Measurements from ENCODE around the gene ENTPD5.

ENTPD5 gene

DNA sequence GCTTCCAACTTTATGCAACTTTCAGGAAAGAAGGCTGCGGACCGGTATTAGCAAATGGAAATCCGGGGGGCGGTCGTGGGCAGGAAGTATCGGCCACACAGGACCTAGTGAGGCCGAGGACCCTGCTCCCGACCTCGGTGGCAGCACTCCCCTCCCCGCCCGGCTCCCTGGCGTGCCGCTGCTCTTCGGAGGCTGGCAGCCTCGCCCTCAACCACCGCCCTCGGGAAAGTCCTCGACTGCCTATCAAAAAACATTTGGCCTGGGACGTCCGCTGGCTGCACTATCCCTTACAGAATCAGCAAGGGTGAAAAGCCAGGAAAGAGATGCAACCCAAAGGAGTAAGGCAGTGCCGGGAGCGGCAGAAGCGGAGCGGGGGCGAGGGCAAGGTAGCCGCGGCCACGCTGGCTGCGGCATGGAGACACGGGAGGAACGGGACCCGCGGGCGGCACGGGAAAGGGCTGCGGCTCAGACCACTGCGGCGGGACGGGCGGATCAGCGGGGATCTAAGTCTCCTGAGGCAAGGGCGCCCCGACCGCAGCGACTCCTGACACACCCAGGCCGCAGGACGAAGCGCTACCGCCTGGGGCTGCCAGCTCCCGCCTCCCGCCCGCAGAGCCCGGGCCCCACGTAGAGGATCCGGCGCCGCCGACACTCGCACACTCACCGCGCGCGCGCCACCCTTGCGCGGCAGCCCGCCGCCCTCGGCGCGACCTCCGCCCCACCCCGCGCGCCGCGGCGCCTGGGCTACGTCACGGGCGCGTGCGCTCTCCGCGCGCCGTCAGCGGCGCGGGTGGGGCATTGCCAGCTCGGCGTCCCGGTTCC lies at the start of gene ENTPD5, which contains the start of gene BBOF1:
Gene ENTPD5 (minus strand): TSS at position 703 of the 822 bp plus-strand sequence. CDS start 31,186 bp downstream, outside the sequence.
Gene BBOF1 (plus strand): TSS at position 764 of the 822 bp plus-strand sequence. CDS start 130 bp downstream, outside the sequence.
- H3K9ac ChIP-seq (ENCODE audit: low read depth in 1 of 2, low read length in 2 of 2): peak within 1 kb of the TSS; percentile 82 to 97
- H3K27ac ChIP-seq (ENCODE audit: low read depth, low read length): peak within 1 kb of the TSS; percentile 99
- no peaks in the 10 kb centered on the region for H3K9me3 ChIP-seq (ENCODE audit: control insufficient read depth in 1 of 2, low read length in 2 of 2)
- peaks cover 0 to 1% of the 10 kb centered on the region in 2 donors for H3K36me3 ChIP-seq (ENCODE audit: control insufficient read depth in 1 of 2, insufficient read depth in 2 of 2, low read length in 2 of 2)
- peaks cover 5 to 6% of the 10 kb centered on the region in 2 donors for H3K4me1 ChIP-seq (ENCODE audit: control insufficient read depth in 1 of 2, insufficient read depth in 2 of 2, low read length in 2 of 2)
- H3K27me3 ChIP-seq (ENCODE audit: control insufficient read depth in 1 of 2, insufficient read depth in 2 of 2, low read length in 2 of 2): no peaks in the 10 kb centered on the region
- H3K4me3 ChIP-seq (ENCODE audit: low read depth in 1 of 2, low read length in 2 of 2): peak within 1 kb of the TSS; percentile 95 to 98

GRCh38 chr14:74065746-74066575 lies 46.9 kb upstream of the ENTPD5 start:
- Histone ChIP-seq H3K27me3 (ENCODE audit: control insufficient read depth in 1 of 2, insufficient read depth in 2 of 2, low read length in 2 of 2) (no peaks in the 10 kb centered on the region), H3K9me3 (ENCODE audit: control insufficient read depth in 1 of 2, low read length in 2 of 2) (no peaks in the 10 kb centered on the region), H3K27ac (ENCODE audit: low read depth, low read length) (no peak overlapping the region), H3K4me3 (ENCODE audit: low read depth in 1 of 2, low read length in 2 of 2) (no peak overlapping the region), H3K36me3 (ENCODE audit: control insufficient read depth in 1 of 2, insufficient read depth in 2 of 2, low read length in 2 of 2) (peaks cover 10 to 22% of the 10 kb centered on the region in 2 donors), H3K9ac (ENCODE audit: low read depth in 1 of 2, low read length in 2 of 2) (no peak overlapping the region), H3K4me1 (ENCODE audit: control insufficient read depth in 1 of 2, insufficient read depth in 2 of 2, low read length in 2 of 2) (no peaks in the 10 kb centered on the region)

- Histone ChIP-seq H3K9ac (ENCODE audit: low read depth in 1 of 2, low read length in 2 of 2) (no peak overlapping the region), H3K9me3 (ENCODE audit: control insufficient read depth in 1 of 2, low read length in 2 of 2) (no peaks in the 10 kb centered on the region), H3K4me3 (ENCODE audit: low read depth in 1 of 2, low read length in 2 of 2) (no peak overlapping the region), H3K4me1 (ENCODE audit: control insufficient read depth in 1 of 2, insufficient read depth in 2 of 2, low read length in 2 of 2) (no peaks in the 10 kb centered on the region), H3K27me3 (ENCODE audit: control insufficient read depth in 1 of 2, insufficient read depth in 2 of 2, low read length in 2 of 2) (no peaks in the 10 kb centered on the region), H3K27ac (ENCODE audit: low read depth, low read length) (no peak overlapping the region), H3K36me3 (ENCODE audit: control insufficient read depth in 1 of 2, insufficient read depth in 2 of 2, low read length in 2 of 2) (peaks cover 9 to 25% of the 10 kb centered on the region in 2 donors)
Observed at GRCh38 chr14:74064883-74065282, 45.8 kb upstream of the ENTPD5 start.

DNA sequence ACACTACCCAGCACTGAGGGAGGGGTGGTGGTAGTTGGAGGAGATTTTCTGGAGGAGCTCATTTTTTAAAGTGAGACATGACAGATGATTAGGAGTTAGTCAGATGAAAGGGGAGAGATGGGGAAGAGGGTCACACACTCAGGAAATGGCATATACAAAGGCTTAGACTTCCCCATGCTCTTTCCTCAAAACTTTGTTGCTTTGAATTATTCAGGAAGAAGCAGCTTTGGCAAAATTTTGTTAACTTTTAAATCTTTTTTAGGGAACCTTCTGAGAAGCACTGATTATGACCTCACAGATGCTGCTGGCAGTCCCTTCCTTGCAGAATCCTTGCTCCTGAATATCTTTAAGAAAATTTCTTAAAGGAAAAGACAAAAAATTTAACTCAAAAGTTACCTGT lies 45.3 kb upstream of the ENTPD5 start:
- Histone ChIP-seq H3K9ac (ENCODE audit: low read depth in 1 of 2, low read length in 2 of 2) (no peak overlapping the region), H3K36me3 (ENCODE audit: control insufficient read depth in 1 of 2, insufficient read depth in 2 of 2, low read length in 2 of 2) (peaks cover 9 to 25% of the 10 kb centered on the region in 2 donors), H3K4me3 (ENCODE audit: low read depth in 1 of 2, low read length in 2 of 2) (no peak overlapping the region), H3K9me3 (ENCODE audit: control insufficient read depth in 1 of 2, low read length in 2 of 2) (no peaks in the 10 kb centered on the region), H3K27me3 (ENCODE audit: control insufficient read depth in 1 of 2, insufficient read depth in 2 of 2, low read length in 2 of 2) (no peaks in the 10 kb centered on the region), H3K27ac (ENCODE audit: low read depth, low read length) (no peak overlapping the region), H3K4me1 (ENCODE audit: control insufficient read depth in 1 of 2, insufficient read depth in 2 of 2, low read length in 2 of 2) (no peaks in the 10 kb centered on the region)

- H3K27ac ChIP-seq (ENCODE audit: low read depth, low read length): no peak overlapping the region
- no peaks in the 10 kb centered on the region for H3K27me3 ChIP-seq (ENCODE audit: control insufficient read depth in 1 of 2, insufficient read depth in 2 of 2, low read length in 2 of 2)
- no peak overlapping the region for H3K9ac ChIP-seq (ENCODE audit: low read depth in 1 of 2, low read length in 2 of 2)
- H3K4me1 ChIP-seq (ENCODE audit: control insufficient read depth in 1 of 2, insufficient read depth in 2 of 2, low read length in 2 of 2): no peaks in the 10 kb centered on the region
- no peak overlapping the region for H3K4me3 ChIP-seq (ENCODE audit: low read depth in 1 of 2, low read length in 2 of 2)
- peaks cover 9 to 23% of the 10 kb centered on the region in 2 donors for H3K36me3 ChIP-seq (ENCODE audit: control insufficient read depth in 1 of 2, insufficient read depth in 2 of 2, low read length in 2 of 2)
- no peaks in the 10 kb centered on the region for H3K9me3 ChIP-seq (ENCODE audit: control insufficient read depth in 1 of 2, low read length in 2 of 2)
Observed at GRCh38 chr14:74062809-74063150, 43.7 kb upstream of the ENTPD5 start.

GRCh38 chr14:74049876-74050495 lies 30.9 kb upstream of the ENTPD5 start:
- no peaks in the 10 kb centered on the region for H3K4me1 ChIP-seq (ENCODE audit: control insufficient read depth in 1 of 2, insufficient read depth in 2 of 2, low read length in 2 of 2)
- no peak overlapping the region for H3K4me3 ChIP-seq (ENCODE audit: low read depth in 1 of 2, low read length in 2 of 2)
- H3K27ac ChIP-seq (ENCODE audit: low read depth, low read length): no peak overlapping the region
- H3K27me3 ChIP-seq (ENCODE audit: control insufficient read depth in 1 of 2, insufficient read depth in 2 of 2, low read length in 2 of 2): no peaks in the 10 kb centered on the region
- H3K36me3 ChIP-seq (ENCODE audit: control insufficient read depth in 1 of 2, insufficient read depth in 2 of 2, low read length in 2 of 2): no peaks in the 10 kb centered on the region
- no peaks in the 10 kb centered on the region for H3K9me3 ChIP-seq (ENCODE audit: control insufficient read depth in 1 of 2, low read length in 2 of 2)
- no peak overlapping the region for H3K9ac ChIP-seq (ENCODE audit: low read depth in 1 of 2, low read length in 2 of 2)

DNA sequence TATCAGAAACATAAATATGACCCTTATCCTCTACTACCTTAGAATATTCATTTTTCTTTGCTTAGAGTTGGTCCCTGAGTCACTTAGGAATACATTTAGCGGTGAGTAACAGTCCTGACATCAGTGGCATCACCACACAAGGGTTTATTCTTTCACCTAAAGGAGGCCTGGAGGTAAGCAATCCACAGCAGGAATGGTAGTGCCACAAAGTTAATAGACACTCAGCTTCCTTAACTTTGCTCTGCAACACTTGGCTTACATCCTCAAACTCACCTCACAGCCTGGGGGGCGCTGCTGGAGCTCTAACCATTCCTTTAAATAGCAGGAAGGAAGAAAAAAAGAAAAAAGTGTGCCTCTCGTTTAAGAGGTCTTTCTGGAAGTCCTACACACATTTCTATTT lies 29.2 kb upstream of the ENTPD5 start:
- H3K9ac ChIP-seq (ENCODE audit: low read depth in 1 of 2, low read length in 2 of 2): no peak overlapping the region
- no peak overlapping the region for H3K4me3 ChIP-seq (ENCODE audit: low read depth in 1 of 2, low read length in 2 of 2)
- no peaks in the 10 kb centered on the region for H3K36me3 ChIP-seq (ENCODE audit: control insufficient read depth in 1 of 2, insufficient read depth in 2 of 2, low read length in 2 of 2)
- H3K27ac ChIP-seq (ENCODE audit: low read depth, low read length): no peak overlapping the region
- H3K27me3 ChIP-seq (ENCODE audit: control insufficient read depth in 1 of 2, insufficient read depth in 2 of 2, low read length in 2 of 2): no peaks in the 10 kb centered on the region
- no peaks in the 10 kb centered on the region for H3K9me3 ChIP-seq (ENCODE audit: control insufficient read depth in 1 of 2, low read length in 2 of 2)
- H3K4me1 ChIP-seq (ENCODE audit: control insufficient read depth in 1 of 2, insufficient read depth in 2 of 2, low read length in 2 of 2): no peaks in the 10 kb centered on the region

DNA sequence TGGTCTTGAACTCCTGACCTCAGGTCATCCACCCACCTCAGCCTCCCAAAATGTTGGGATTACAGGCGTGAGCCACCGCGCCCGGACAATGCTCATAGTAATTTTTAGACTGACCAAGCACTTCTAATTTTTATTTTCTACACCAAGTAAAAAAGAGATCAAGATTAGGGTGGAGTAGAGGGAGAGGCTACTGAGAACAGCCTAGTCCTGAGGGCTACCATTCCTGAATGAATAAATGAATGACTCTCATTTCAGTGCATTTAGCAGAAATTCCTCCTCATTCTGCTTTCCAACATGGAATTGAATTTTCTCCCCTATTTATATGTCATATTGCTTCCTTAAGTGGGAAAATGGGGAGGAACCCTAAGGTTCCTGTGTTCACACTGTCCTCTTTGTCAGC lies 26.4 kb upstream of the ENTPD5 start:
- no peaks in the 10 kb centered on the region for H3K36me3 ChIP-seq (ENCODE audit: control insufficient read depth in 1 of 2, insufficient read depth in 2 of 2, low read length in 2 of 2)
- no peaks in the 10 kb centered on the region for H3K4me1 ChIP-seq (ENCODE audit: control insufficient read depth in 1 of 2, insufficient read depth in 2 of 2, low read length in 2 of 2)
- H3K4me3 ChIP-seq (ENCODE audit: low read depth in 1 of 2, low read length in 2 of 2): no peak overlapping the region
- no peak overlapping the region for H3K9ac ChIP-seq (ENCODE audit: low read depth in 1 of 2, low read length in 2 of 2)
- no peaks in the 10 kb centered on the region for H3K27me3 ChIP-seq (ENCODE audit: control insufficient read depth in 1 of 2, insufficient read depth in 2 of 2, low read length in 2 of 2)
- H3K9me3 ChIP-seq (ENCODE audit: control insufficient read depth in 1 of 2, low read length in 2 of 2): no peaks in the 10 kb centered on the region
- no peak overlapping the region for H3K27ac ChIP-seq (ENCODE audit: low read depth, low read length)

DNA sequence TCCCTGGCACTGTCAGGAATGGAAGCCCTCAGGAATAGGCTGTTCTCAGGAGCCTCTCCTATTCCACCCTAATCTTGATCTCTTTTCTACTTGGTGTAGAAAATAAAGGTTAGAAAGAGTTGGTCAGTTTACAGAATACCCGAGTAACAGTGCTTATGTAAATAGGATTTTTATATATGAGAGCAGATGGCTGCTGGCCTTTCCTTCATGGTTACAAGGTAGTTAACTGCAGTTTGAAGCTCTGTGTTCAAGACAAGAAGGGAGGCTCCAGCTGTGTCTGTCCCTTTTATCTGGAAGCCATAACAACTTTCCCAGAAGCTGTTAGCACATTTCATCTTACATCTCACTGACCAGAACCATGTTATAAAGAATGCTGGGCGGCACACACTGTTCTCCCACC lies 23.2 kb upstream of the ENTPD5 start:
- Histone ChIP-seq H3K27me3 (ENCODE audit: control insufficient read depth in 1 of 2, insufficient read depth in 2 of 2, low read length in 2 of 2) (no peaks in the 10 kb centered on the region), H3K4me1 (ENCODE audit: control insufficient read depth in 1 of 2, insufficient read depth in 2 of 2, low read length in 2 of 2) (no peaks in the 10 kb centered on the region), H3K9me3 (ENCODE audit: control insufficient read depth in 1 of 2, low read length in 2 of 2) (no peaks in the 10 kb centered on the region), H3K27ac (ENCODE audit: low read depth, low read length) (no peak overlapping the region), H3K4me3 (ENCODE audit: low read depth in 1 of 2, low read length in 2 of 2) (no peak overlapping the region), H3K9ac (ENCODE audit: low read depth in 1 of 2, low read length in 2 of 2) (no peak overlapping the region), H3K36me3 (ENCODE audit: control insufficient read depth in 1 of 2, insufficient read depth in 2 of 2, low read length in 2 of 2) (no peaks in the 10 kb centered on the region)
